GM19397 (cell line): ENCODE measurements around the gene MYL11.
"Not testable (repeated sequence)": the region's sequence is repeated elsewhere in the genome, so short reads cannot be mapped to it uniquely, and the experiment has no call there.

Source experiments
- ATAC-seq: cut with Tn5 transposase; IDR thresholded peaks from one replicate; pipeline ENCODE4 v1.9.1; 2021; ENCODE audit warnings: mild to moderate bottlenecking, moderate library complexity; ENCODE audit not compliant: unreplicated experiment

The MYL11 gene

GRCh38 chr16:30395155-30395991, 20.8 kb downstream of the MYL11 start, which contains the start of gene ZNF48:
Gene ZNF48, plus strand, starts transcription at chr16:30395420. Its CDS starts 375 bp downstream, at chr16:30395795.
- peak; percentile 67 for ATAC-seq

DNA sequence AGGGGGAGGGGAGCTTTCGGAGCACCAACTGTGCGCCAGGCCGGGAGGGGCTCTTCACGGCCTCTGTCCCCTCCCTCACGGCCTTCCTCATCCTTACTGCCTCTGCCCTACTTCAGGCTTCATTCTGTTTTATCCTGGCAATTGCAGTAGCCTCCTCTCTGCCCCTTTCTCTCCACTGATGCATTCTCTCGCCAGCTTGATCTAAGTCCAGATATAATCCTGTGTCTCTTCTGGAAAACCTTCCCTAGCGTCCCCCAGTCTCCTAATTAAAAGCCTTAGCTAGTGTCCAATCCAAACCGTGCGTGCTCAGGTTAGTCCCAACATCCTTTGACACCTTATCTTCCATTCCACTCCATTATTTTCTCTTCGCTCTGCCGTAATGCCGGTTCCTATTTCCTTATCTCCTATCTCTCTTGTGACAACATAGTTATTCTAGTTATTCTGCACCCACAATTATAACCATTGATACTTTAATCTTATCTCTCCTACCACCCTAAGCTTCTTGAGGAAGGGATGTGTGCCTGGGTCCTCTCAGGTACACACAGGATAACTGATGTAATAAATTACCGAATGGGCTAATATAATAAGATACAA, 21.5 kb downstream of the MYL11 start:
- no peak for ATAC-seq

DNA sequence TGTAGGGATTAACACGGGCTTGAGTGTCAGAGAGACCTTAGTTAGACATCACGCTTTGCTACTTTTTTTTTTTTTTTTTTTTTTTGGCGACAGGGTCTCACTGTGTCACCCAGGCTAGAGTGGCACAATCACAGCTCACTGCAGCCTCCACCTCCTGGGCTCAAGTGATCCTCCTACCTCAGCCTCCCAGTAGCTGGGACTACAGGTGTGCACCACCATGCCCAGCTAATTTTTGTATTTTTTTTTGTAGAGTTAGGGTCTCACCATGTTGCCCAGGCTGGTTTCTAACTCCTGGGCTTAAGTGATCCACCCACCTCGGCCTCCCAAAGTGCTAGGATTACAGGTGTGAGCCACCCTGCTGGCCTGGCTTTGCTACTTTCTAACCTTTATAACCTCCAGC, 22.0 kb downstream of the MYL11 start:
- ATAC-seq = not testable (repeated sequence)

DNA sequence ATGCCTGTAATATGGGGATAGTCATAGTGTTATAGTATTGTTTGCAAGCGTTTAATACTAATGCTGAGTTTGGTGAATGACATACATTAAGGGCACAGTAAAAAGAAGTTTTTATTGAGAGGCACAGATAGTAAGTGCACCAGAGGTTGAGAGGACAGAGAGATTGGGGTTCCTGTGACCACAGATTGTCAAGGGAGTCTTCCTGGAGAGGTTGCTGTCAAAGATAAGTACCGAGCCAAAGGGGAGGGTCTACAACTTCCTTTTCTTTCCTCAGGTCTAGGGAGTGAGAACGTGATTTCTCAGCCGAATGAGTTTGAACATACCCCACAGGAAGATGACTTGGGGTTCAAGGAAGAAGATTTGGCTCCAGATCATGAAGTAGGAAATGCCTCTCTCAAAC, 22.5 kb downstream of the MYL11 start:
- ATAC-seq = no peak

DNA sequence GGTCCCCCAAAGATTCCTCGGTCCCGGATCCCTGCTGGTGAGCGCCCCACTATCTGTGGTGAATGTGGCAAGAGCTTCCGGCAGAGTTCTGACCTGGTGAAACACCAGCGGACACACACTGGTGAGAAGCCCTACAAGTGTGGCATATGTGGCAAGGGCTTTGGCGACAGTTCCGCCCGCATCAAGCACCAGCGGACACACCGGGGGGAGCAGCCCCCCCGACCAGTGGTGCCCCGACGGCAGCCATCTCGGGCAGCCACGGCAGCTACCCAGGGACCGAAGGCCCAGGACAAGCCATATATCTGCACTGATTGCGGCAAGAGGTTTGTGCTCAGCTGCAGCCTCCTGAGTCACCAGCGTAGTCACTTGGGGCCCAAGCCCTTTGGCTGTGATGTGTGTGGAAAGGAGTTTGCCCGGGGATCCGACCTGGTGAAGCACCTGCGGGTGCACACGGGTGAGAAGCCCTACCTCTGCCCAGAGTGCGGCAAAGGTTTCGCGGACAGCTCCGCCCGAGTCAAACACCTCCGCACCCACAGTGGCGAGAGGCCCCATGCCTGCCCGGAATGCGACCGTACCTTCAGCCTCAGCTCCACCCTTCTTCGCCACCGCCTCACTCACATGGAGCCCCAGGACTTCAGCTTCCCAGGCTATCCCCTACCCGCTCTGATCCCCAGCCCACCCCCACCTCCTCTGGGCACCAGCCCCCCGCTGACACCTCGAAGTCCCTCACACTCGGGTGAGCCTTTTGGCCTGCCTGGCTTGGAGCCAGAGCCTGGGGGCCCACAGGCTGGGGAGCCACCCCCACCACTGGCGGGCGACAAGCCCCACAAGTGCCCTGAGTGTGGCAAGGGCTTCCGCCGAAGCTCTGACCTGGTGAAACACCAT, 23.4 kb downstream of the MYL11 start:
- ATAC-seq = no peak

DNA sequence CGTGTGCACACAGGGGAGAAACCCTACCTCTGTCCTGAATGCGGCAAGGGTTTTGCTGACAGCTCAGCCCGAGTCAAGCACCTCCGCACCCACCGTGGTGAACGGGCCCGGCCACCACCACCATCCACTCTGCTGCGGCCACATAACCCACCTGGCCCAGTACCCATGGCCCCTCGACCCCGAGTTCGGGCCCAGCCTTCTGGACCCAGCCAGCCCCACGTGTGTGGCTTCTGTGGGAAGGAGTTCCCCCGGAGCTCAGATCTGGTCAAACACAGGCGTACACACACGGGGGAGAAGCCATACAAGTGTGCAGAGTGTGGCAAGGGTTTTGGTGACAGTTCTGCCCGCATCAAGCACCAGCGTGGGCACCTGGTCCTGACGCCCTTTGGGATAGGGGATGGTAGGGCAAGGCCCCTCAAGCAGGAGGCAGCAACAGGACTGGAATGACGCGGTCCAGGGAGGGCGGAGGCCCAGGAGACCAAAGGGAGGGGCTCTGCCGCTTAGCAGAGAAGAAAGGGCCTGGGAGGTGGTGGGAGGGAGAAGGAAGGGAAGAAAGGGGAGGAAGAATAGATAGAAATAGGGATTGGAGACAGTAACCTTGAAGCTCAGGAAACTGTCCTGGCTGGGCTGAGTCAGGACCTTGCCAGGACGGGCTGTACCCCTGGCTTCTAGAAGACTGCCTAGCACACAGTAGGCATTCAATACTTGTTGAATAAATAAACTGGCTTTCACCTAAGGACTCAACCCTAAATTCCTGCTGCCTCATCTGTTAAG, 24.2 kb downstream of the MYL11 start:
- ATAC-seq = no peak

- no peak for ATAC-seq
Measured at GRCh38 chr16:30399435-30400186, 25.0 kb downstream of the MYL11 start.

- ATAC-seq = no peak
Measured at GRCh38 chr16:30401768-30402425, 27.3 kb downstream of the MYL11 start.

- ATAC-seq = peak; percentile 4
Measured at GRCh38 chr16:30406795-30407101, 32.1 kb downstream of the MYL11 start.

DNA sequence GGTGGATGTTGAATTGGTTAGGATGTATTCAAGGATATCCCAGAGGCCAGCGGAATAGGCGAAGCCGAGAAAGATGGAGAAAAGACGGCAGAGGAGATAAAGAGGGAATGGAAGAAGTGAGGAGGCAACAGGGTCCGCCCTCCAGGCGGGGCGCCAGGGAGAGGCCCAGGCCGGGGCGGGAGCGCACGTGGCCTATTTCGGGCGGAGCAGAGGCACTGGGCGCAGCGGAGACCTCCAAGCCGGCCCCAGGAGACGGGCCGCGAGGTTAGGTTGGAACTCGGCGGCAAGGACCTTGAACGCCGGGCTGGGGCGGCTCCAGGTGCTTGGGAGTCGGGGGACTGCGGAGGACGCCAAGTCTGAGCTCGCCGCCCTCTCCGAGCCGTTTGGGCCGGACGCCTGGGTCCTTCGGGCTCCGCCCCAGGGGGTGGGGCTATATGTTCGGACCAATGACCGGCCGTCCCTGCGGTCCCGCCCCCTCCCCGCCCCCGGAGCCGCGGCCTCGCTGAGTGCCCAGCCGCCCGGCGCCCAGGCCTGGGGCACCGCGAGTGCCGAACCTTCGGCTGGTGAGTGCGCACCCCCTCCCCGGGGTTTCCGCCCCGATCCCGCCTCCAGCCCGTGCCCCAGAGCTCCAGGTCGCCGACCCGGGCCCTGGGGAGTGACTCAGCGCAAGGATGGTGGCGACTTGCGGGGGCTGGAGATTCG, 32.7 kb downstream of the MYL11 start, which contains the start of gene ZNF771:
Gene ZNF771, plus strand, starts transcription at position 505 of the 702 bp plus-strand sequence. CDS start 448 bp downstream, outside the sequence.
- peak; percentile 76 for ATAC-seq

DNA sequence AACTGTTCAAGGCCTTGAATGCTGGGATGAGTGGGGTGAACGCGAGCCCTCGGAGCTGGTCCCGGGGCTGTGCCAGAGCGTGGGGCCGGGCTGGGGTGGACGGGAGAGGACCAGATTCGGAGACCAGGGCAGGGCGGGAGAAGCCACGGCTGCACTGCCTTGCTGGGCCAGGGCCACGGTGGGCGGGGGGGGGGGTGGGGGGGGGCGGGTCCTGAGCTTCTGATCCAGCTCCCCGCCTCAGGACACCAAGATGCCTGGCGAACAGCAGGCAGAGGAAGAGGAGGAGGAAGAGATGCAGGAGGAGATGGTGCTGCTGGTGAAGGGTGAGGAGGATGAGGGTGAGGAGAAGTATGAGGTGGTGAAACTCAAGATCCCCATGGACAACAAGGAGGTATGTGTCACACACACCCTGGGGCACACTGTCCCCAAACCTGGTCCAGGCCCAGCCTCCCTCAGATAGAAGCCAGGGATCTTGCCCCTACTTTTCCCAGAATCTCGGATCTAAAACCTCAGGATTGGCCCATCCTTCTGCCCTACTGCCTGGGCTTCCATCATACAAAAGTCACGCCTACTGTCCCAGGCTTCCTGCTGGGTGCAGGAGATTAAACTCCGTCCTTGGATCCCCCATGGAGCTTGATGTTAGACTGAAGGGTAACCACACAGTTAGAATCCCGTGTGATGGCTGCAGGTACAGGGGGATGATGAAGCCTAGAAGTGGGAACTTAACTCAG, 33.4 kb downstream of the MYL11 start:
- ATAC-seq = no peak

DNA sequence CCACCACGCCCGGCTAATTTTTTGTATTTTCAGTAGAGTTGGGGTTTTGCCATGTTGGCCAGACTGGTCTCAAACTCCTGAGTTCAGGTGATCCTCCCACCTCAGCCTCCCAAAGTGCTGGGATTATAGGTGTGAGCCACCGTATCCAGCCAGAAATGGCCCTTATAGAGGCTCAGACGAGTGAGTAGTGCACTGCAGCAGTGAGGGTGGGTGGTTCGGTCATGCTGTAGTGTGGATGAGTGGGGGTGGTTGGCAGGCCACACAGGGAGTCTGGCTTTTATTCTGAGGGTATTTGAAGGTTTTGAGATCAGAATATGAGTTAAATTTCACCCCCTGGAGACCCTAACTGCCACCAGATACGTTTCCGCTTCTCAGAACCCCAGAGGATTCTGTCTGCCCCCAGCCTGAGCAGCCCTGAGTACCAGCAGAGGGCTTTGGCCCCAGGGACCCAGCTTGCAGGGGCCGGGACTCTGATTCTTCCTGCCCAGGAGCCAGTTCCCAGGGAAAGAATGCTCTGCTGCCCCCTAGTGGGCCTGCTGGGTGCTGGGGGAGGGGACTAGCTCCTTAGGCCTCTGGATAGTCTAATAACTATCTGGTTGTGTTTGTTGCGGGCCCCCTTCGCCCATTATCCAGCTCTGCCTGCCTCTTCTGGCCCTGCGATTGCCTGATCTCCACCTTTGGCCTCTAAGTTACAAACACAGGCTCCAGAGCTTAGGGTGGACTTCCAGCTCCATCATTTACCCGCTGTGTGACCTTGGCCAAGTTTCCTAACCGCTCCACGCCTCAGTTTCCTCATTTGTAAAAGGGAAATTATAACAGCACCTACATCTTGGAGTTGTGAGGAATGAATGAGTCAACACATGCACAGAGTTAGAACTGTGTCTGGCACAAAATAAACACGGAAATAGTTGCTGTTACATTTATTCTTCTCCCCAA, 34.8 kb downstream of the MYL11 start:
- no peak for ATAC-seq

DNA sequence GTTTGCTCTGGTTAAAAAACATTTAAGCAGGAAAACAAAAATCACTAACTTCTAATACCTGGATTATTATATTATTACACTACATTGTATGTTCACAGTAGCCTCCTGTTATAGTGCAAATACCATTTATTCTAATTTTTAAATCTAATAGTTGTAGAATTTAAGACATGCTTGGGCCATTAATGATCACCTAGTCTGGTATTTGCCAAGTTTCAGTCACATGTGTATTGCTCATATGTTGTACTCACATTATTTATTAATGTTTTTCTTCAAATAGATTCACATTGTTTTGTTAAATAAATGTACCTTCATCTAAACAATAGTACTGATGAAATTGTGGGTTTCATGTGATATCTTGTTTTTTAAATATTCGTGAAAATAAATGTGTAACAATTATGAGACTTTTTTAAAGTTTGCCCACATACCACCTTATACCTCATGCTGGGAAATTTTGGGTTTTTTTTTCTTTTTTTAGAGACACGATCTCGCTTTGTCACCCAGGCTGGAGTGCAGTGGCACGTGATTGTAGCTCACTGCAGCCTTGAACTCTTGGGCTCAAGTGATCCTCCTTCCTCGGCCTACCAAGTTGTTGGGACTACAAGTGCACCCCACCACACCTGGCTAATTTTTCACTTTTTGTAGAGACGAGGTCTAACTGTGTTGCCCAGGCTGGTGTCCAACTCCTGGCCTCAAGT, 38.7 kb downstream of the MYL11 start:
- ATAC-seq = no peak

DNA sequence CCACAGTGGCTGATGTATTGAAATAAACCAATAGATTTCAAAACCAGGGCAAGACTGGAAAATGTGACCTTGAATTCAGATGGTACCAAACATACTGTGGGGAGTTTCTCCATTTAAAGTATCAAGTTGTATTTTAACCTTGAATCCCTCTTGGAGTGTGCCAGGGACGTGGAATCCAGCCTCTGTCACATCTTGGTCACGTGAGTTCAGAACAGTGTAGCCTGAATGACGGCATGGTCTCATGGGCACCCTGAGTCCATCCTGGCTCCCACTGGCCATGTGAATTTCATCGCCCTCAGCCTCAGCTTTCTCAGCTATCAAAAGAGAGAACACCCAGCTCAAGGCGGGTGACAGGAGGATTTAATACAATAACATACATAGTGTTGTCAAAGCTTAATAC, 39.6 kb downstream of the MYL11 start:
- no peak for ATAC-seq

DNA sequence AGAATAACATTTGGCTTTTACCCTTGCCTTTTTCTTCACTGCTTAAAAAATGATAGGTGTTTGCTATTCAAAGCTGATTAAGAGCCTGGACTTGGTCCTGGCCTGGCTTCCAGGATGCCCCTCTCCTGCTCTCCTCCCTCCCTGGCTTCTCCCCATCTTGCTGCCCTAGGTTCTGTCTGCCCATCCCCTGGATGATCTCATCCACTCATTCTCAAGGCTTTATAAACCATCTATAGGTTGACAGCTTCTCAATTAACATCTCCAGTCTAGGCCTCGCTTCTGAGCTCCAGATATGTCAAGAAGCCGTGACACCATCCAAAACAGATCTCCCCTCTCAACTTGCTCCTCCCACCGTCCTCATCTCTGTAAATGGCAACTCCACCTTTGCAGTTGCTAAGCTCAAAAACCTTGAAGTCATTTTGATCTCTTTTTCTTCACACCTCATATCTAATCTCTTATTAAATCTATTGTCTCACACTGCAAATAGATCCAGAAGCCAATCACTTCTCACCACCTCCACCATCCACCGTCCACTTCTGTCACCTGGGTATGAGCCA, 41.5 kb downstream of the MYL11 start:
- no peak for ATAC-seq
